NCI-H1436 treated with DMSO at 0.1 percent for 48 hours (cell line): Measurements from ENCODE around the gene SFTPA2.
"Not testable (repeated sequence)": the region's sequence is repeated elsewhere in the genome, so short reads cannot be mapped to it uniquely, and the experiment has no call there.

Experiments
- DNase-seq: peaks from one replicate; lab custom pipeline; 2025; lab: John Stamatoyannopoulos, UW

Gene SFTPA2

GRCh38 chr10:79560160-79560709 lies at the start of gene SFTPA2:
Gene SFTPA2, minus strand, starts transcription at chr10:79560407. Its CDS starts 924 bp downstream, at chr10:79559483.
- DNase-seq: no peak

GRCh38 chr10:79608505-79609375 lies 48.5 kb upstream of the SFTPA2 start:
- no peak for DNase-seq

DNA sequence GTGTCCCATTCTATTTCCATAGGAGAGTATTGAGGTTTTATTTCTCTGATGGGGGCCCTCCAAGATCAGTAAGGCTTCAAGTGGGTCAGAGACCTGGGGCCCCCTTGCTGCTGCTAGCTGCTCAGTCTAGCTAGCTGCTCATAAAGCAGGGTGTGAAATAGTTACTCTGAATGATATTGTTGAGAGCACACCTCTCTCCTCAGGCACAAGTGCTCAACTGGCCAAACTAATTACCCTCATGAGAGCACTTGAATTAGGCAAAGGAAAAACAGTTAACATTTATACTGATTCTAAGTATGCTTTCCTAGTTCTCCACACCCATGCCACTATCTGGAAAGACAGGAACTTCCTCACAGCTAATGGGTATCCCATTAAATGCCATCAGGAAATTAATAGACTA lies 45.1 kb upstream of the SFTPA2 start:
- DNase-seq: no peak

GRCh38 chr10:79604294-79604693 lies 44.1 kb upstream of the SFTPA2 start:
- no peak for DNase-seq

GRCh38 chr10:79602953-79603352 lies 42.7 kb upstream of the SFTPA2 start:
- DNase-seq: no peak

- DNase-seq: no peak
Measured at GRCh38 chr10:79601939-79602338, 41.7 kb upstream of the SFTPA2 start.

- DNase-seq: not testable (repeated sequence)
Measured at GRCh38 chr10:79599644-79600043, 39.4 kb upstream of the SFTPA2 start.

GRCh38 chr10:79595510-79595909 lies 35.3 kb upstream of the SFTPA2 start:
- no peak for DNase-seq

DNA sequence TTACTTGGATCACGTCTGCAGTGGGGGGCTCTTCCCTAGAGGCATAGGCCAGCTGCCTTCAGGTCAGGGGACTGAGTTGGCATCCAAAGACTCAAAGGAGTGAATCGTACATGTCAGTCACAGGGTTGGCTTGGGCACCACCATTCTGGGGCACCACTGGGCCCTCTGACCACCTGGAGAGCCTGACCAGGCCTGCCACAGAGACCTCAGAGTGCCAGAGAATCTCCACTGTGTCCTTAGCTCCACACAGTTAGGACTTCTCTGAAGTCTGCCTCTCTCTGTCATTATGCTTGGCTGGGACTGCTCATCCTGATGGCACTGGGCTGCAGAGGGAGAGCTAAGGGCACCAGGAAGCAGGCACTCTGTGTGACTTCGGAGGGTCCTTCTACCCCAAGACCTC lies 34.4 kb upstream of the SFTPA2 start:
- not testable (repeated sequence) for DNase-seq

- DNase-seq: no peak
Measured at GRCh38 chr10:79593377-79593776, 33.2 kb upstream of the SFTPA2 start.

- DNase-seq: no peak
Measured at GRCh38 chr10:79588800-79589199, 28.6 kb upstream of the SFTPA2 start.

DNA sequence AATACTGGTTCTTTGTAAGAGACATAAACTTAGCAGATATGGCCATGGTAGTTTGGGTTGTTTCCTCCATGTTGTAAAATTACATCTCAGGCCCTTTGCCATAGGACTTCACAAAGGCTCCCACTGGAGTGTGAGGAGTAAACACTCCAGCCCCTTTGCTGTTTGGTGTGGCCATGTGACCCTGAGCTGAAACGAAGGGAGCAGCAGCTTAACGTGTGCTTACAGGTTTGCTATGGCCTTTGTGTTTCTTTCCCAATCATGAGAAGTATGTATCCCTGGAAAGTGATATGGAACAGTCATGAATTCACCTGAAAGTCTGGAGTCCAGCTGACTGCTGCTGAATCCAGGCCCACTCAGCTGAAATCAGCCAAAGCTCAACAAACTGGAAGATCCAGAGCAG lies 26.7 kb upstream of the SFTPA2 start:
- DNase-seq: no peak

GRCh38 chr10:79585870-79586527 lies 25.8 kb upstream of the SFTPA2 start:
- DNase-seq: no peak

- DNase-seq: no peak
Measured at GRCh38 chr10:79583488-79584024, 23.3 kb upstream of the SFTPA2 start.

DNA sequence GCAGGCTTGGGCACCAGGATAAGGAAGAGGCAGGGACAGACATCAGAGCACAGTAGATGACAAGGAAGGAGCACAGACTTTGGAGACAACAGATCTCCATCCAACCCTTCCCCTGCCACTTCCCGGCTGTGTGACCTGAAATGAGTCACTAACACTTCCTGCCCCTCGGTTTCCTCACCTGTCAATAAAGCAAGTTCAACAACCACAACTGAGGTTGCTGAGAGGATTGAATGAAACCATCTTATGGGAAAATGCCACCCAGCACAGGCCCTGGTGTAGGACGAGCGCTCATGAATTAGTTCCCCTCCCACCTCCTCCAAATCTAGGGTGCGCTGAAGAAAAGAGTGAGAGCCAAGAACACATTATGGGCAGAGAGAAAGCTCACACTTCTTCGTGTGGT lies 22.7 kb upstream of the SFTPA2 start:
- not testable (repeated sequence) for DNase-seq

DNA sequence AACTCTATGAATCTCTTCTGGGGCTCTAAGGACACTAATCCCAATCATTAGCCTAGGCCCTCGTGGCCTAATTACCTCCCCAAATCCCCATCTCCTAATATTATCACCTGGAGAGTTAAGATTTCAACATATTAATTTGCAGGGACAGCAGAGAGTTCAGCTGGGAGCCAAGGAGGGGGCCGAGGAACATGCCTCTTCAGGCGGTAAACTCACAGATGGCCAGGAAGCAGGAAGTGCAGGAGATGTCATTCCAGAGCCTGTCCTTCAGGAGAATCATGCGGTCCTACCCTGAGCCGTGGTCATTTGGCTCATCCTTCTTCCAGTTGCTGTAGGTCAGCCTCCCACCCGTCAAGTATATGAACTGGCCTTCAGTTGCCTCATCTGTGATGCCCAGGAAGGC lies 21.9 kb upstream of the SFTPA2 start:
- no peak for DNase-seq

- DNase-seq: no peak
Measured at GRCh38 chr10:79581044-79581443, 20.8 kb upstream of the SFTPA2 start.

DNA sequence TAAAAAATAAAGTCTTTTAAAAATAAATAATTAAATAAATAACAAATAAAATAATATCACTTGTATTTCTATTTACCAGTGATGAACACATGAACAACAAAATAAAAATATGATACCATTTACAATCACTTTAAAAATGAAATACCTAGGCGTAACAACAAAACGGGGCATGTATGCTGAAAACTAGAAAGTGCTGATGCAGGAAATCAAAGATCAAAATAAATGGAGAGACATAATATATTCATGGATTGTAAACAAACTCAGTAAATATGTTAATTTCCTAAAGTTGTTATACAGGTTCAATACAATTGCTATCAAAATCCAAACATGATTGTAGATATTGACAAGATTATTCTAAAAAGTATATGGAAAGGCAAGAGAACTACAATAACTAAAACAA lies 19.2 kb upstream of the SFTPA2 start:
- no peak for DNase-seq

- DNase-seq: not testable (repeated sequence)
Measured at GRCh38 chr10:79570624-79571023, 10.4 kb upstream of the SFTPA2 start.

GRCh38 chr10:79563426-79563825 lies 3.2 kb upstream of the SFTPA2 start:
- no peak for DNase-seq

DNA sequence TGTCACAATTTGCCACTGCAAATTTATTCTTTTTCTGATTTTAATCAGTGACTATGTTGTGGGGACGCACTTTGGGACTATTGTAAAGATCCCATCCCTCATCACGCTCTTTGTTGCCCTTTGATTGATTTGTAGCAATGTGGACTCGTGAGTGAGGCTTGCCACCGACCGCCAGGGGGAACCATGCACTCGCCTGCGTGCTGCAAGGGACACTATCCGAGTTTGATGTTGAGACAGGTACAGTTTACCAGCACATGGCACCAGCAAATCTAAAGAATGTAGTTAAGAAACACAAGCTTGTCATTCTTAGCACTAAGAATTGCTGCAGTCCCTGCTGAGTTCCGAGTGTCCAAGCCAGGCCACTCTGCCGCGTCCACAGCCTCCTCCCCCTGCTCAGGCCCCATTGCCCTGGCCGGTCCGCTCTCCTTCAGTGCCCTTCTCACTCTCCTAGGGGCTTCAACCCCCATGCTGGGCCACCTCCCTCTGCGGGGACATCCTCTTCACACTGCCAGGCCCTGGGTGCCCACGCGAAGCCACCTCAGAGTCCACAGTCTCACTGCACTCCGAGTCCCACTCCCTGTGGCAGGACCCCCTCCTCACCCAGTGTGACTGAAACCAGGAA lies 2.0 kb upstream of the SFTPA2 start:
- no peak for DNase-seq

- DNase-seq: no peak
Measured at GRCh38 chr10:79561257-79561656, 1.1 kb upstream of the SFTPA2 start.
